Kidney glomerular epithelial cell (primary cell): Measurements from ENCODE around the gene NSG1.

Experiments
- DNase-seq: peaks from one replicate; lab custom pipeline; 2025; lab: John Stamatoyannopoulos, UW

The NSG1 gene

DNA sequence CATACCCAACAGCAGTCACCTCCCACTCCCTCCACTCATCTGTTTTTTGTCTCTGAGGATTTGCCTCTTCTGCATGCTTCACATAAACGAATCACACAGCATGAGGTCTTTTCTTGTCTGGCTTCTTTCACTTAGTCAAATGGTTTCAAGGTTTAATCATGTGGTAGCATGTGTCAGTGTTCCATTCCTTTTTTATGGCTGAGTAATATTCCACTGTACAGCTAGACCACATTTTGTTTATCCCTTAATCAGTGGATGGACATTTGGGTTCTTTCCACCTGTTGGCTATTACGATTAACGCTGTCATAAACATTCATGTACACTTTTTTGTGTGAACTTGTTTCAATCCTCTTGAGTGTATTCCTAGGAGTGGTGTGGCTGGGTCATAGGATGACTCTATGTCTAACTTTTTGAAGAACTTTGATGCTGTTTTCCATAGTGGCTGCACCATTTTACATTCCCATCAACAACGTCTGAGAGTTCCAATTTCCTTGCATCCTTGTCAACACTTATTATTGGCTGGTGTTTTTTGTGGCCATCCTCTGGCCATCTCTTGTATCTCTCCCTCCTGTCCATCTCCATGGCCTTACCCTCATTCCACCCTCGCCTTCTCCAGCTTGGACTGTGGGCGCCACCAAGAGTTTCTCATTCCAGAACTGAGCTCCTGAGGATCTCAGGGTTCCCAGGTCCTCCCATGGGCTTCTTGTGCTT, 12.4 kb upstream of the NSG1 start:
- no peak for DNase-seq

DNA sequence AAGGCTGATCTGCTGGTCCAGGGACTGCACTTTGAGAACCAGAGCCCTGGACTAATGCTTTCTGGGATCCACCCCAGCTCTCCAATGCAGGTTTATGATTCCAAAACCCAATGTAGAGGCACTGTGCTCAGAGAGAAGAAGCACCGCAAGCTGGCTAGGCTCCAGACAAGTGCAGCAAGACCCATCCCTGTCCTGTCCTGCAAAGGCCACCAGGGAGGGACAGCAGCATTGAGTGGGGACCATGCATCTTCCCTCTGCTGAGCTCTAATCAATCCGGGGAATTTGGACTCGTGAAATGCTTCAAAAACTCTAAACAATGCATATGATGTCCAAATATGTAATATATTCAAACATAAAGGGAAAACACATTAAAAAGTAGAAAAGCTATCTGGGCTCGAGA, 10.8 kb upstream of the NSG1 start:
- DNase-seq: no peak

DNA sequence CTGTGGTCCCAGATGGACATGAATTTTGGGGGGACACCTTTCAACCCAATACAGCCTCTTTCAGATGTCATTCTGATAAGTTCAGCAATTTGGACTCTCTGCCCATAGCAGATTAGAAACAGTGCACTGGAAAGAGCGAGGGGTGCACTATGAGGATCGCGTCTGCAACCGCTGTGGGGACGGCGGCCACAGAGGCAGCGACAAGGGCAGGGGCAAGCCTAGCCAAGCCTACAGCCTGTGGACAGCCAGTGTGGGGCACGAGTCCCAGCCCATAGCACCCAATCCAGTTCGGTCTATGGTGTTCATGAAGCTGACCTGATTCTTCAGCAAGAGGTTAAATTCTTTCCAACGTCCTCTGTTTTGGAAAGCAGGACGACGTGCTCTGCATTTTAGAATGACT, 9.7 kb upstream of the NSG1 start:
- no peak for DNase-seq

DNA sequence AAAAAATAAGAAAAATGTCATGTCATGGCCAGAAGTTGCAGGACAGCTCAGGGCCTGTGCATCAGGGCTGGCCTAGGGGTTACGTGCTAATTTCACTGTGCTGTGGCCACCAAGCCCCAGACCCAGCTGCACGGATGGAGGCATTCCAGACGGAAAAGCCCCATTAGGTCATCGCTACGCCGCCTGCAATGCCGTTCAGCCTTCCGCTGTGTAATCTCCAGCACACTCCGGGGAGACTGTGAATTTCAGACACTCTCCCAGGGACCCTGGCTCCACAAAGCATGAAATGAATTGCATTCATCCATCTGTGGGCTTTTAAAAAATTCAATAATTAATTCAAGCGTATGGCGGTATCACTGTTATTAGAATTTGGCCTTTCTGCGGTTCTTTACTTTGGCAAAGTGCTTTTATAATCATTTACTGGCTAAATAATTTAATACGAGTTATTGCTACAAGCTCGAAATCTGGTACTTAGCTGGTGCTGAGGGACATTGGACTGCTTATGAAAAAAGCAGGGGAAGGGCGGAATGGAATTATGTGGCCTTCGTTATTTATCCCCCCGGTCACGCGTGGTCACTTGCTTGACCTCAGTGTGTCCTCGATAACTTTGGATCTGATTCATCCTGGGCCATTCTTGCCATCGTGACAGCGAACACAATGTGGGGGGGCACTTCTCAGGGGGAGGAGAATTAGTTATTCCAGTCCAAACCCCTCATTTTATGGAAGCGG, 9.0 kb upstream of the NSG1 start:
- DNase-seq: no peak

DNA sequence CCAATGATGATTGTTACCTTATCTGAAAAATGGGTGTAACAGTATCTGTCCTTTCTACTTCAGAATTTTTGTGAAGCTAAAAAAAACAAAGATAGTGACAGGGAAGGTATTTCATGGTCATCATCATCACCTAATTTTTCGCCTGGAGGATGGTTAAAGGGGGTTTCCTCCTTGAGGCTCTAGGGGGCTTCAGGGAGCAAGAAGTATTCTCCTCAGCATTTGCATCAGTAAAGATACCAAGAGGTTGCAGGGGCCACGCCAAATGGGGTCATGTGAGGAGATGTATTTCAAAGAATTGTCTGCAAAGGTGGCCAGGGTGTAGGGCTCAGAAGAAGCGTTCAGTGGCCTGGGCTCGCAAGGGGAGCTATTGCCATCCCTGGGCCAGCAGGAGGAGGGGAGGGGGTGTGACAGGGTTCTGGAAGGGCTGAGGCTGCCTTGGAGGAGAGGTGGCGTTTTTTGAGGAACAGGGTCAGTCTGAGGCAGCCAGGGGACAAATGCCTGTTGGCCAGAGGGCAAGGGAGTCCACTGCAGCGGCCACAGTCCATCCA, 7.3 kb upstream of the NSG1 start:
- no peak for DNase-seq

DNA sequence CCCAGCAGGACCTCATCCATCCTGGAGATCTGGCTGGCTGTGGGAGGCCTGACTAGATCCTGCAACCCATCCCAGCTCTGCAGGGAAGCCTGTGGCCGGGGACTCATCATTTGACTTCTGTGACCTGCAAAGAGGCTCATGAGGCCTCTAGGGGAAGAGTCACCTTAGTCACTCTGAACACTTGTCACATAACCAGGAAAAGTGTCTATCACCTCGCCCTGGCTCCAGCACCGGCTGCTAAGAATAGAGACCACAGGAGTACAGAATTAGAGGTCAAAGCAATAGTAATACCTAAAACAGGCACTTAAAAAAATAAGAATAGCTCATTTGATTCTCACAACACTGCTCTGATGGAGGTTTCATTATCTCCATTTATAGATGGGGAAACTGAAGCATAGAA, 3.8 kb upstream of the NSG1 start:
- DNase-seq: no peak

DNA sequence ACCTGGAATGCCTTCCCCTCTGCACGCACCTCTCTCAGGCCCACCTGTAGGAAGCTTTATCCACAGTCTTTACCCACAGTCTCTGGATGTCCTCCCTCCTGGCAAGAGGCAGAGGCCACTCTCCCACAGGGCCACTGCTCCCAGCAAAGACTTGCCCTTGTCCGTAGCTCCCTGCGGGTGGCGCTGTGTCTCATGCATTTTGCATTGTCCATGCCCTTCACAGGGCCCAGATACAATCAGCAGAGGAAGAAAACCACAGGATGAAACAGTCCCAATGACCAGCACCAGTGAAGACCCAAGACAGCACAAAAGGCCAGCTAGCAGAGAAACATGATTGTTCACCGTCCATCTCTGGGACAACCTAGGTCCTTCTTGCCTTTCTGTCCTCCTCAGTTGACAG, 2.1 kb upstream of the NSG1 start:
- no peak for DNase-seq

DNA sequence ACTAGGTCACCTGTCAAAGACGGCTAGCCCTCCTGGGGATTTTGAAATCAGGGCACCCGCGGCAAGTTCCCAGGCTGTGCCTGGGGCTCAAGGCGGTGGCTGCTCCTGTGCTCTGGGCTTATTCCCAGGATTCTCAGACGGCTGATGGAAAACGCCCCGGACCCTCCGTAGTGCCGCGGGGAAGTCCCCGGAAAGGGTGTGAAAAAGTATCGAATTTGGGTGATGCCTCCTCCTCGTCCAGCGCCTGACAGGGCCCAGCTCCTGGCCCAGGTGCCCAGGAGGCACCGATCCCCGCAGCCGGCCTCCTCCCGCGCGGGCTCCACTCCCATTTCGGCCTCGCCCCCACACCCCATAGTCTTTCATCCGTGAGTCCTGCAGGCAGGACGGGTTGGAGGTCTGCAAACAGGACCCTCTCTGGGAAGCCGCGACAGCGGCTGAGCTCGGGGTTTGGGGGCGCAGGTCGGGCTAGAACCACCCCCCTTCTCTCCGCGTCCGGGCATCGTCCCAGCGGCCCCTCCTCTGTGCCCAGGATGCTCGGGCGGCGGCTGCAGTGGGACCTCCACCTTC, 1.1 kb upstream of the NSG1 start:
- no peak for DNase-seq

DNA sequence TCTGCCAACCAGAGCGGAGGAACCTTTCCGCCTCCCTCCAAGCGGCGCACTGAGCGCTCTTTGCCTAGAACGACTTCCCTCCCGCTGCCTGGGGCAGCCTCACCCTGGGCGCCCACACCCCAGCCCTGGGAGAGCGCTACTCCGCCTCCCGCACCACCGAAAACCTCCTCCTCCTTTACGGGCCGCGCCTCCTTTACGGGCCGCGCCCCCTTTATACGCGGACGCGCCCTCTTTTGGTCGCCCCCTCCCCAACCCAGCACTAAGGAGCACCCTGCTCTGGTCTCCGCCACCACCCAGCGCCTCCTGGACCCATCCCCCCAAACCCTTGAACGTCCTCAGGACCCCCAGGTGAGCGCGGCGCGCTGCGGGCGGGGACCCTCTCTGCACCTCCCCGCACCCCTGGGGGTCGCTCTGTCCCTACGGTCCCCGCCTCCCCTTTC, 586 bp upstream of the NSG1 start:
- no peak for DNase-seq

DNA sequence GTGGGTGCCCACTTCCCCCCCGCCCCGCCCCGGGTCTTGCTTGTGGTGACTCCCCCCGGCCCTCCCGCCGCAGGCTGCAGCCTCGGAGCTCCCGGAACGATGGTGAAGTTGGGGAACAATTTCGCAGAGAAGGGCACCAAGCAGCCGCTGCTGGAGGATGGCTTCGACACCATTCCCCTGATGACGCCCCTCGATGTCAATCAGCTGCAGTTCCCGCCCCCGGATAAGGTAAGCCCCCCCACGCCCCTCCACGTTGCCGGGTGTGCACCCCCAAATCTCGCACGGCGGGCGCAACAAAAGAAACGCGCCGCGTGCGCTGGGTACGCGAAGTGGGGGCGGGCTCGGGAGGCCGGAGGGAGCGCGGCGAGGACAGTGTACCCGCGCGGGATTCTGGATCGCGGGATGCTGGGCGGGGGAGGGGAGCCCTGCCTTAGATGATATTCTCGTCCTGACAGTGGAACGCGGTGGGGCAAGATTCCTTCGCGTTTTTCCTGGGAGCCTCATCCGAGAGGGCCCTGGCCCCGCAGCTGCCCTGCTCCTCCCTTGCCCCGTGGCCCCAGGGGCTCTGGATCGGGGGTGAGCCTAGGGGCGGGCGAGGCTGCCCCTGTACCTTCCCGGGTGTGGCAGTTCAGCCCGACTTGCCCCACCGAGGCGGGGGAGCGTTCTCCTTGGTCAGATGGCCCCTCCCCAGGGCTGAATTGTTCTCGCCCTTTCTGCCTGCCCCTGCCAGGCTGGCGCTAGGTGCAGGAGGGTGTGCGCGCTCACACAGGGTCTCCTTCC, 819 bp downstream of the NSG1 start:
- DNase-seq: no peak

DNA sequence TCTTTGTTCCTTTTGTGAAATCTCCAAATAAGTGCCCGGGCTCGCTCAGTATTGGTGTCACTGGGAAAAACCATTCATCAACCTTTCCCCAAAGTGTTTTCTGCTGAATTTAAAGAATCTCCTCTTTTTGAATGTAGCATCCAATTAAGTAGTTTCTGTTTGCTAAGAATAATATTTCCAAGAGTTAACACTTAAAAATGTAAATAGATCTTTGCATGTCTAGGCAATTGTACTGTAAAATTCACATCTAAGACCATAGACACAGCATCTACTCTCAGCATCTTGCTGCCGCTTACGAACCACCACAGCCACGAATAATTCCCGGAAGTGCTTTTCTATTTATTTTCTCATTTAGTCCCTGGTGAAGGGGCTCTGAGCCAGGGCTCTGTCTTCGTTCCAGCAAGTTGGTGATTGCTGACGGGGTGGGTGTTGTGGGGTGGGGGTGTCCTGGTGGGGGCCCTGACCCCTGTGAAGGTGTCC, 1.4 kb downstream of the NSG1 start:
- no peak for DNase-seq

DNA sequence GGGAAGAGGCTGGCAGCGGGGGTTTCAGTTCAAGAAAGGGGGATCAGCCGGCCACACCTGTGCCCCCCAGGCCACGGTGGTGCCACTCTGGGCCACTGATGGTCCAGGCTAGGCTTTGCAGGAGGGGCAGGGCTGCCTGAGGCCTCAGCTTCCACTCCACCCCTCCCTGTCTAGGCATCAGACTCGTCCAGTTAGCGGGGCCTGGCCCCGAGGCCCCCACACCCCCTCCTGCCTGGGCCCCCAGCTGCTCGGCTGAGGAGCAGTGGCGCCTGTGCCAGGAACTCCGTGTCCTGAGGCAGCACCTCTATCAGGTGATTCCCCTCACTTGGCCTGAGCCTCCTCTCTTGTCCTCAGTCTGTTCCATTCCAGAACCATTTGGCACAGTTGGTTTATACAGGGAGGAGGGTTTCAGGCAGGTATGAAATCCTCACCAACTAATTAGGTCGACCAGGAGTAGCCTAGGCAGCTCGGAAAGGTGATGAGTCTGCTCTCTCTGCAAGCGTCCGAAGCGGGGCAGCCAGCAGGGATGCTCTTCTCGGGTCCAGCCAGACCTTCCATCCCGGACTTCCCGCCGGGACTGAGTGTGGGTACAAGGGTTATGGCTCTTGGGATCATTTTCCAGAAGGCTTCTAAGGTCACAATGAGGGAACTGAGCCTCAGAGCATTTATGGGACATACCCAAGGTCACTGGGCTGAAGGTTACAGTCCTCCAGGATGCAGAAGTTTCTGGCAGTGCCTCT, 2.1 kb downstream of the NSG1 start:
- no peak for DNase-seq

DNA sequence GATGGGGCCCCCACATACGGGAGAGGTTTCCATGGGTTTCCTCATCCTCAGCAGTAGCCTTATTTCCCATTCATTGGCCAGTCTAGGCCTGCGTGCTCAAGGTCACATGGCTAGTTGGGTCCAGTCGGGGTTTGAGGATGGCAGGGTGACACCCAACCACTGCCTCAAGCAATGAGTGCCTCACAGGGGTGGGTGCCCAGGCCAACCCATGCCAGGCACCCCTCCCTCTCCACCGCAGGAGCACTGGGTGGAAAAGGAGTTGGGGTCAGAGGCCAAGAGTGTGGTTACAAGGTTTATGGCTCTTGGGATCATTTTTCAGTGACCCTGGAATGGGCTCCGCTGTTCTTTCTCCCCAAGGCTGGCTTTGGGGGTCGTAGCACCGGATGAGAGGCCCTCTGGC, 3.1 kb downstream of the NSG1 start:
- DNase-seq: no peak

DNA sequence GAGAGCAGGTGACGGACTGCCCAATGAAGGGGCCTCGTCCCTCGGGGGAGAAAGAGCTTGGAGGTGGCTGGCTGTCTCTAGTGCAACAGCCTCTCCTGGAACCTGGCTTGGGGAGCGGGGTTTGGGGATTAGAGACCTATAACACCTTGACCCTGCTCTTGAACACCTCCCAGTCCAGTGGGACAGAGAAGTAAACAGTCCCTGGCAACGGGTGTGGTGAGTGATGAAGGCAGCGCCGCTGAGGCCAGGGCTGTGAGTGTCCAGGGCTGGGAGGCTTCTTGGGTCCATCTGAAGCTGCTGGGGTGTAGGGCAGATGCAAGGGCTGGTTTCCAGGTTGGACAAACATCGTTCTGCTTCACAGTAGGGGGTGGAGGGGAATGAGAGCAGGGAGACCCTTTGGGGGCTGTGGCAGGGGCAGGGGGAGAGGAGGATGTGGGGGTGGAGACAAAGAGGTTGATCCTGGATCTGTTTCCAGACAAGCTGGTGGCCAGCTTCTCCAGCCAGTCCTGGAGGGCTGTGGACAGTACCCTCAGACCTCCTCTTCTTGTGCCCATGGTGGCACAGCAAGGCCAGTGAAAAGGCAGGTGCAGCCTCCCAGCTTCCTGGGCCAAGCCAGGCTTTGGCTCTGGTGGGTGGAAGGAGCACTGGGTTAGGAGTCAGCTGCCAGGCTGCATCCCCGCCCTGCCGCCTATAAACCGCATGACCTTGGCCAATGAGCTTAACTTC, 3.8 kb downstream of the NSG1 start:
- no peak for DNase-seq

DNA sequence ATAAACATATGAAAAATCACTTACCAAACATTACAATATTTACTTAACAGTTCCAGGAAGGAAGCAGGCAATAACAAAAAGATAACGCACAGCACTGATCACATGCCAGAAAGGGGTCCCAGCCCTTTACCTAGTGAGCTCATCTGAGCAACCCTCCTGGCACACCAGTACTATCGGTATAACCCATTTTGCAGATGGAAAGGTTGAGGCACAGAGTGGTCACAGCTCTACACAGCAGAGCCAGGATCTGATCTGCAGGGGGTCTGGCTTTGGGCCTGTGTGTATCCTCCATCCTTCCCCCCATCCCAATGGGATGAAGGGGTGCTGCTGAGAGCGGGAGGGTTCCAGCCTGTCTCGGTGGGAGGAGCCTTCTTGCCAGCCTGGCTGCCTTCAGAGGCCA, 5.0 kb downstream of the NSG1 start:
- no peak for DNase-seq

DNA sequence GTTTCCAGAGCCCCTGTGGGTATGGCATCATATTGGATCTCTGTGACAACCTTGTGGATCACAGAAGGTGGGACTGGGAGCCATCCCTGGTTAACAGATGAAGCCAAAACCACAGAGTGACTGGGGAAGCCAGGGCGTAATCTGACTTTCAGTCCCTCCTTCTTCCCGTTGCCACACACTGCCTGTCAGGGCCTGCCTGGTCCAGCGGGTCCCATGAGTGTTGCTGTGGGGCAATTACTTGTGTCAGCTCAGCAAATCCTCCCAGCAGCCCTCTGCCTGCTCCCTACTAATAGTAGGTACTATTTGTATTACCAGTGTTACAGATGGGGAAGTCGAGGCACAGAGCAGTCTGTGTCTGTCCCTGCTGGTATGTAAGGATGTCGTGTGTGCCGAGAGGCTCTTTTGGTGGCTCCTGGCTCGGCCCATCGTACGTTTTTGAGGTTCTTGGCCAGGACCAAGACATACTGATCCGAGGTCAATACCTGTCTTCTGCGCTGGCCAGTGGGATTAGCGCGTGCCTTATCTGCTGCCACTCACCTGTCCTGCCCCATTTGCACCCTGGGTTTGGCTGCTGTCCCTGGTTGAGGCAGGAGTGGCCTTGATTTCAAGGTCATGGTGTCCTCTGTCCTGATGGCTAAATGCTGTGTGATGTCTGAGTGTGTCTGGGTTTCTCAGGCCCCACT, 5.7 kb downstream of the NSG1 start:
- DNase-seq: no peak

DNA sequence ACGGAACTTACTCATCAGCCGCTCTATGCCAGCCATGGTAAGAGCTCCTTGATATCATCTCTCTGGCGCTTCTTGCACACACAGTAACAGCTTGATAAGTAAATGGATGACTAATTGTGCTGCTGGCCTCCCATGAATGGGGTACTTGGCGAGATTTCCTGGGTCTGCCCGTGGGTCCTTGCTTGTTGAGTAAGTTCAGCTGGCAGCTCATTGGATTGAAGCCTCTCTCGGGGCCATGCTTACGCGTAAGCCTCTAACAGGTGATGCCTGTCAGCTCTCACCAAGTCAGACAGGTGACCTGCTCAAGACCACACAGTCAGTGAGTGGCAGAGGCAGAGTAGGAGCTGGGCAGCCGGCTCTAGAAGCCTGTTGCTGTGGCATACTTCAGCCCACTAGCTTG, 7.7 kb downstream of the NSG1 start:
- no peak for DNase-seq

DNA sequence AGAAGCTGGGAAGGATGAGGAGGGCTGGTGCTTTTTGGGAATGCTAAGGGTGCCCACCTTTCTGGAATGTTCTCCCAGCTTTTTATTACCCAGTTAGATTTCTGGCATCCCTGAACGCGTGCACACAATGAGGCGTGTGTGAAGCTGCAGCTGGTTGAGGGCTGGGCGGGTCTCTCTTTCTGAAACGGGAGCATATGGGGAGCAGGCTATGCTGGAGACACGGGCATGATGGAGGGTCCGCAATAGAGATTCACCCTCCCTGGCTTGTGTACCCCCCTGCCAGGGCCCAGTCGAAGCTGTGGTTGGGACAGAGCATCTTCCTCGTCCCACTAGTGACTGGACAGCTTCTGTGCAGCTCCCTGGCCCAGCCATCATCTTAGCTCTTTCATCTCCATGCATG, 8.5 kb downstream of the NSG1 start:
- DNase-seq: no peak

DNA sequence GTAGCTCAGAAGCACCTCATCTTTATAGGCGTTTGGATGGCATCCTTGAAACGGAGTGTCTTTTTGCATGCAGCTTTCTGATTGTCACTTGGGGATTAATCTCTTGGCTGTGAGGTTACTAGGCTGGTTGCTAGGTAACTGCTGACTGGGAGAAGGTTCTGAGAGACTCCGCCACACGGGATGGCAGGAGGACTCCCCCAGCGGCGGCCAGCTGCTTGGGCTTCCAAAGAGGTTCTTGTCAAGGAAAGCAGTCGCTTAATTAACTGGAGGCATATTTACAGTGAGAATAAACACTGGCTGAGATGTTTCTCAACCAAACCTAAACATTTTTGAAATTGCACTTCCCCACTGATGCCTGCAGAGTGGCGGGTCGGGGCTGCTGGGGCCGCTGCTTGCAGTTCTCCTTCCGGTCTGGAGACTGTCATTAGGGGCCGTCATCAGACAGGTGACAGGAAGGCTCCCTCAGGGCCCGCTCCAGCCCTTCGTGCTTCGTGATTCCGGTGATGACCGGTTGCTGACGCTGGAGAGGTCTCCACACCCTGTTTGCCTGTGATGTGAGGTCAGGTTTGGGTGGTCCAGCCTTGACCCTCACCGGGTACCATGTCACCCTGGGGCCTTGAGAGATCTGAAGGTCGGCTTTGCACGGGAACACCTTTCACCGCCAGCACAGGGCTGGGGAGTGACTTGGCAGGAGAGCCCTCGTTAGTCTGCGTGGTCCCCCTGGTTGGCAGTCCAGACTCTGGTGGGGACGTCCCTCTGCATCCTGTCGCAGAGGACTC, 9.1 kb downstream of the NSG1 start:
- DNase-seq: no peak
